GM12873 (cell line): ENCODE measurements around the gene STAU1.

Experiments used
- CTCF ChIP-seq: IDR thresholded peaks from 2 replicates; pipeline ENCODE4 v1.5.1; 2012; ENCODE audit warnings: low read depth, mild to moderate bottlenecking, moderate library complexity, low read length, control low read depth; ENCODE audit not compliant: insufficient read depth; ENCODE audit errors: missing control alignments

STAU1 gene

GRCh38 chr20:49151436-49151835 lies 36.7 kb downstream of the STAU1 start:
- no peak for TF ChIP-seq CTCF

DNA sequence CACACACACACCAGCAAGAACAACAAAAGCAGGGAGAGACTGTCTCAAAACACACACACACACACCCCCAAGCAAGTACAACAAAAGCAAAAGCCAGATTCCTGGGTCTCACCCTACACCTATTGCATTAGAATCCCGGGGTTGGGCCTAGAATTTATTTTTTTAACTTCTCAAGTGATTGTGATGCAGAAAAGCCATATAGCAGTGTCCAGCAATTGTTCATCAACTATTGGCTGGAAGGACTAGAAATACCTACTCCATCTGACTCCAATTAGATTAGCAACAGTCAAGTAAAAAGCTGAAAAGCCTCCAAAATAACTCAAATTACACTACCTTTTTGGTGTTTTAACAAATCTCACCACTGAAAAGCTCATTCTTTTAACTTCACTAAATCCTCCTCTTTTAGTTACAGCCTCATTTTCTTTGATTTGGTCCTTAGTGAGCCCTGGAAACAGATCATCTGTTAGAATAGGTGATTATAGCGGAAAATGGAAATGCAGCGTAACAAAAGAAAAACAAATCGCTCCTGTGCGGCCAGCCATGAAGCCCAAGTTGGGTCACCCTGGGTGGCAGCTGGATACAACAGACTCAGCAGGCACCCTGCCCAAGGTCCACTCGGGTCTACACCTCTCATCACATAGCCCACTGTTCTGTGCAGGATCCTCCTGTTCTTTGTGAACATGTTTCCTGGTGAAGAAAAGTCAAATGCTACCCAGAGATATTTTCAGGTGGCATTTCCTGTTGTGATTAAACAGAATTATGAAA lies 38.7 kb downstream of the STAU1 start:
- TF ChIP-seq CTCF: no peak

DNA sequence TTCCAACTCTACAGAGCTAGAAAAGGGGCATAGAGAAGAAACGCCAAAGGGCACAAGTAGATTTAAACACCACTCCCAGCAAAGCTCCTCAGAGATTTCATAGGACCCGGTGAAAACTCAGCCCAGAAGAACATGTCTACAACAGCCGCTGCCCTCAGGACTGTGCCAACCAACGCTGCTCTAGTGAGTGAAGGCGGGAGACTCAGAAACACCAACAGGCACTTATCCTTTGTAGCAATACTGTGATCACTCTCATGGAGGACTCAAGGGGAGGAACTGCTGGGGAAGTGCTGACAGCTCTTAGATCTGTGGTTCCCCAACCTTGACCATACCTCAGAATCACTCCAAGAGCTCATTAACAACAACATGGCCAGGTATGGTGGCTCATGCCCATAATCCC lies 39.5 kb downstream of the STAU1 start:
- TF ChIP-seq CTCF: no peak

DNA sequence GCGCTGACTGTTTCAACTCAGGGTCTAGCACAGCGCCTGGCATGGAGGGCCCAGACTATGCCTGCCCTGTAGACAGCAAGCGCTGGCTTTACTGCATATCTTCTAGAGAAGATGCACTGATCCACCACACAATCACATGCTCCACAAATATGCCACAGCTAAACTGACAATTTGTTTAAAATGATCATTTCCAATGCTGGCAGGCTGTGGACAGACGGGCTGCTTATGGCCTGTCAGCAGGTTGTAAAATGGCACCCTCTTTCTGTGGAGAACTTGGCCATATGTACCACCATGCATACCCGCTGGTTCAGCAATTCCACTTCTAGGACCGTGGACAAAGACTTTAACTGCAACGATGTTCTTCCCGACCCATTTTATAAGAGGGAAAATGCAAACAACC lies 40.8 kb downstream of the STAU1 start:
- no peak for TF ChIP-seq CTCF

GRCh38 chr20:49146442-49147225 lies 41.5 kb downstream of the STAU1 start:
- TF ChIP-seq CTCF: no peak

- TF ChIP-seq CTCF: no peak
Measured at GRCh38 chr20:49140834-49141233, 47.3 kb downstream of the STAU1 start.

- no peak for TF ChIP-seq CTCF
Measured at GRCh38 chr20:49140411-49140810, 47.7 kb downstream of the STAU1 start.
